Measurements from ENCODE around the gene TIAM1. TPM values are rescaled to one million over a fixed set of nuclear protein-coding genes. Genes with fewer than 3 reads are reported as not detected.

TIAM1 gene
- total RNA-seq, 1 donor from 2014 or later = 8.4 TPM

- FAIRE-seq = no peak
- no peaks in the 10 kb centered on the region for H3K27me3 ChIP-seq (ENCODE audit: control insufficient read depth, insufficient read depth, low read length)
- TF ChIP-seq CTCF (IDR thresholded peaks at IDR 0.05; ENCODE audit: insufficient read depth, low read length, severe bottlenecking) = no peak
- no peak overlapping the region for H3K4me3 ChIP-seq (ENCODE audit: low read depth, low read length)
- no peak for DNase-seq (ENCODE audit: low read depth)
- no peaks in the 10 kb centered on the region for H3K36me3 ChIP-seq (ENCODE audit: control insufficient read depth, insufficient read depth, low read length)
These were observed 26.3 kb upstream of the TIAM1 start for GRCh38 chr21:31370281-31370892.

- no peaks in the 10 kb centered on the region for H3K36me3 ChIP-seq (ENCODE audit: control insufficient read depth, insufficient read depth, low read length)
- no peak for DNase-seq (ENCODE audit: low read depth)
- no peak for TF ChIP-seq CTCF (IDR thresholded peaks at IDR 0.05; ENCODE audit: insufficient read depth, low read length, severe bottlenecking)
- no peak for FAIRE-seq
- no peak overlapping the region for H3K4me3 ChIP-seq (ENCODE audit: low read depth, low read length)
- H3K27me3 ChIP-seq (ENCODE audit: control insufficient read depth, insufficient read depth, low read length) = no peaks in the 10 kb centered on the region
These were observed 24.3 kb upstream of the TIAM1 start for GRCh38 chr21:31368361-31368760.

DNA sequence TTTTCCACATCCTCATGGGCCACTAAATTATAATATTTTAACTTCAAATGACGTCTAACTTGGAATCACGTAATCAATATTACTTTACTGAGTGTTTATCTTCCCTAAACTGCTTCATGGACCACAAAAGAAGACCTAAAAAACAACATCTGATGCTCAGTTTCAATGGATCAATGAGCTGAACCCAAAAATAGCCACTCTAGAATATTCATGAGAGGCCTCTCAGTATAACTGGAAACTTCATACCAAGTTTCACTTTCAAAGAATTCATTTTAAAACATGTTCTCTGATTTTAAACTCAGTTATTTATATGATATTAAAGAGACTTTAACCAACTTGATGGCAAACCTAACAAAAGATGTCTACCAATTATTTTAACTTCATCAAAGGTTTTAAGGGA is 23.7 kb upstream of the TIAM1 start:
- Histone ChIP-seq H3K27me3 (ENCODE audit: control insufficient read depth, insufficient read depth, low read length) (no peaks in the 10 kb centered on the region), H3K4me3 (ENCODE audit: low read depth, low read length) (no peak overlapping the region), H3K36me3 (ENCODE audit: control insufficient read depth, insufficient read depth, low read length) (no peaks in the 10 kb centered on the region)
- FAIRE-seq = no peak
- no peak for TF ChIP-seq CTCF (IDR thresholded peaks at IDR 0.05; ENCODE audit: insufficient read depth, low read length, severe bottlenecking)
- no peak for DNase-seq (ENCODE audit: low read depth)

DNA sequence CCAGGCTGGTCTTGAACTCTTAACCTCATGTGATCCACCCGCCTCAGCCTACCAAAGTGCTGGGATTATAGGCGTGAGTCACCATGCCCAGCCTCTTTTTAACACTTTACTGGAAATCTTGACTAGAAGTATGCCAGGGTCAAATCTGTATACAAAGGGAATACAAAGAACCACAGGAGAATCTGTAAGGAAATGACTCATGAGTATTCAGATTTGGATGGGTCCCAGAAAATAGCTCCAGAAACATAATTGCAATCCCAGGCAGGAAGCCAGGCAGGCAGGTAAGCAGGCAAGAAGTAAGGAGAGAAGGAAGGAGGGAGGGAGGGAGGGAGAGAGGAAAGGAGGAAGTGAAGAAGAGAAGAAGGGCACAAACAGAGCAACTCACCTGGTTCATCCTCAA is 22.8 kb upstream of the TIAM1 start:
- Histone ChIP-seq H3K36me3 (ENCODE audit: control insufficient read depth, insufficient read depth, low read length) (no peaks in the 10 kb centered on the region), H3K27me3 (ENCODE audit: control insufficient read depth, insufficient read depth, low read length) (no peaks in the 10 kb centered on the region), H3K4me3 (ENCODE audit: low read depth, low read length) (no peak overlapping the region)
- DNase-seq (ENCODE audit: low read depth) (peak; percentile 96), FAIRE-seq (no peak)
- TF ChIP-seq CTCF (IDR thresholded peaks at IDR 0.05; ENCODE audit: insufficient read depth, low read length, severe bottlenecking) = no peak

- no peak for TF ChIP-seq CTCF (IDR thresholded peaks at IDR 0.05; ENCODE audit: insufficient read depth, low read length, severe bottlenecking)
- Histone ChIP-seq H3K4me3 (ENCODE audit: low read depth, low read length) (no peak overlapping the region), H3K27me3 (ENCODE audit: control insufficient read depth, insufficient read depth, low read length) (no peaks in the 10 kb centered on the region), H3K36me3 (ENCODE audit: control insufficient read depth, insufficient read depth, low read length) (no peaks in the 10 kb centered on the region)
- FAIRE-seq (no peak), DNase-seq (ENCODE audit: low read depth) (no peak)
These were observed 20.3 kb upstream of the TIAM1 start for GRCh38 chr21:31364253-31364945.

Measured in bronchial epithelial cell (primary cell).